ENCODE results near the gene SELENOV. TPM values are rescaled to one million over a fixed set of nuclear protein-coding genes. Genes with fewer than 3 reads are reported as not detected.
A peak's percentile ranks its signal among the peaks of the same experiment; 100 is the strongest.

SELENOV gene
- polyA plus RNA-seq, 3 donors: not detected

DNA sequence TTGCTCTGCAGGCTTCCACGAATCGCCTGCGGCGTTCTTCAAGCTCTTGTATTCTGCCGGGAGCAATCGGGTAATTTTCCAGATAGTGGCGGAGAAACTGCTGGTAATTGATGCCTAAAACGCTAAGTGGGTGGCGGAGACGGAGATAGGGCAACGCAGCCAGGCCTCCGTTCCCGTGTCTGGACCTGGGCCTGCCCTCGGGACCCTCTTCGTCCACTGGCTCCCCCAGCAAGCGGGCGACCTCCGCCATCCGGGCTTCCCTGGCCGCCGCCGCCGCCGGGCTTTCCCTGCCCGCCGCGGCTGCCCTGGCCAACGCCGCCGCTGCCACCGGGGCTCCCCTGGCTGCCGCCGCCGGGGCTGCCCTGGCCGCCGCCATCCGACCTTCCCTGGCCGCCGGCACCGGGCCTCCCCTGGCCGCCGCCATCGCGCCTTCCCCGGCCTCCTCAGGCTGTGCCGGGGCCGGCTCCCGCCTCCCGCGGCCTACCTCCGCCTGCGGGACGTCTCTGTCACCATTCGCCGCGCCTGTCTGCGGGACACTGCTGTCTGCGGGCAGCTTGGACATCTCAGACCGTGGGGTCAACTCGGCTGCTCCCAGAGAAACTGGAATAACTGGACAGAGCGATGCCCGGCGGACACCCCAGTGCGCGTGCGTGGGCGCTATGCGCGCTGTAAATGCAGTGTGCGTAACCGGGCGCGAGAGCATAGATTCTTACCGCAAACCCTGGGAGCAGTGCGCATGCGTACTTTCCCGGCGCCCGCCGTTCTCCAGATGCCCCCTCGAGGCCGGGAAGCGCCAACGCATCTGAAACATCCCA, 24.8 kb downstream of the SELENOV start, which contains the start of gene EID2:
Gene EID2, minus strand, starts transcription at position 644 of the 815 bp plus-strand sequence. Its CDS starts 82 bp downstream, at position 562.
- Mint-ChIP-seq H3K4me1 (peaks cover 25% of the 10 kb centered on the region), H3K27me3 (ENCODE audit: low read depth in 3 of 3) (peaks cover 0 to 12% (median 4%) of the 10 kb centered on the region in 3 donors), H3K27ac (peak within 1 kb of the TSS; percentile 89 to 98 (median 95)), H3K4me3 (peak within 1 kb of the TSS; percentile 96), H3K9me3 (peaks cover 0 to 3% (median 0%) of the 10 kb centered on the region in 7 donors), H3K36me3 (peaks cover 3 to 5% of the 10 kb centered on the region in 2 donors)
- Histone ChIP-seq H2AFZ (ENCODE audit: insufficient read depth, low read depth, low read length, poor library complexity, severe bottlenecking) (peak within 1 kb of the TSS; percentile 92), H3K4me2 (replicated peaks; ENCODE audit: extremely low read depth, low read length, poor library complexity, severe bottlenecking) (peak within 1 kb of the TSS; percentile 91), H3K36me3 (replicated peaks in 1 of 2; ENCODE audit: control insufficient read depth in 1 of 2, insufficient read depth in 2 of 2, low read length in 2 of 2) (no peaks in the 10 kb centered on the region), H3K27me3 (ENCODE audit: control insufficient read depth in 2 of 2, insufficient read depth in 2 of 2, low read length in 2 of 2) (no peaks in the 10 kb centered on the region), H4K20me1 (ENCODE audit: insufficient read depth, low read length) (no peaks in the 10 kb centered on the region), H3K9ac (ENCODE audit: insufficient read depth, low read length, poor library complexity, severe bottlenecking) (peak within 1 kb of the TSS; percentile 80), H3K27ac (ENCODE audit: low read depth in 1 of 2, low read length in 2 of 2) (peak within 1 kb of the TSS; percentile 83 to 87), H3K79me2 (ENCODE audit: insufficient read depth, low read length) (peaks cover 21% of the 10 kb centered on the region), H3K9me3 (replicated peaks in 1 of 2; ENCODE audit: control insufficient read depth in 1 of 2, insufficient read depth in 1 of 2, low read length in 2 of 2) (no peaks in the 10 kb centered on the region), H3K4me1 (ENCODE audit: control insufficient read depth in 1 of 2, insufficient read depth in 2 of 2, low read length in 2 of 2) (peaks cover 12 to 18% of the 10 kb centered on the region in 2 donors), H3K4me3 (replicated peaks in 1 of 3; ENCODE audit: low read depth in 2 of 3, low read length in 3 of 3) (peak within 1 kb of the TSS; percentile 72 to 90 (median 79))
- TF ChIP-seq, protein P1, sequence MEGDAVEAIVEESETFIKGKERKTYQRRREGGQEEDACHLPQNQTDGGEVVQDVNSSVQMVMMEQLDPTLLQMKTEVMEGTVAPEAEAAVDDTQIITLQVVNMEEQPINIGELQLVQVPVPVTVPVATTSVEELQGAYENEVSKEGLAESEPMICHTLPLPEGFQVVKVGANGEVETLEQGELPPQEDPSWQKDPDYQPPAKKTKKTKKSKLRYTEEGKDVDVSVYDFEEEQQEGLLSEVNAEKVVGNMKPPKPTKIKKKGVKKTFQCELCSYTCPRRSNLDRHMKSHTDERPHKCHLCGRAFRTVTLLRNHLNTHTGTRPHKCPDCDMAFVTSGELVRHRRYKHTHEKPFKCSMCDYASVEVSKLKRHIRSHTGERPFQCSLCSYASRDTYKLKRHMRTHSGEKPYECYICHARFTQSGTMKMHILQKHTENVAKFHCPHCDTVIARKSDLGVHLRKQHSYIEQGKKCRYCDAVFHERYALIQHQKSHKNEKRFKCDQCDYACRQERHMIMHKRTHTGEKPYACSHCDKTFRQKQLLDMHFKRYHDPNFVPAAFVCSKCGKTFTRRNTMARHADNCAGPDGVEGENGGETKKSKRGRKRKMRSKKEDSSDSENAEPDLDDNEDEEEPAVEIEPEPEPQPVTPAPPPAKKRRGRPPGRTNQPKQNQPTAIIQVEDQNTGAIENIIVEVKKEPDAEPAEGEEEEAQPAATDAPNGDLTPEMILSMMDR (IDR thresholded peaks at IDR 0.05): peak; percentile 86
- peak; percentile 95 to 96 (median 95) for DNase-seq
- intact Hi-C loops (cut with micrococcal nuclease): loop anchor here (5.0 to 10.0 kb wide), 4 partner anchors 92 to 412 kb away; partner anchors contain the start of genes SUPT5H (in 2 of the 2), MED29 (in 1 of the 2), PAF1 (in 1 of the 2) and PAK4 (in 1 of the 2)
- WGBS (ENCODE audit: insufficient coverage): under 1% methylated on average over 84 of the region's 84 CpGs

- peak overlapping the region; percentile 96 for H3K4me3 Mint-ChIP-seq
- no peak for DNase-seq
- H3K79me2 ChIP-seq (ENCODE audit: insufficient read depth, low read length): peaks cover 21% of the 10 kb centered on the region
- H3K36me3 Mint-ChIP-seq: peaks cover 3 to 5% of the 10 kb centered on the region in 2 donors
- H3K27me3 Mint-ChIP-seq (ENCODE audit: low read depth in 3 of 3): peaks cover 0 to 12% (median 9%) of the 10 kb centered on the region in 3 donors
- H3K4me3 ChIP-seq (replicated peaks in 1 of 3; ENCODE audit: low read depth in 2 of 3, low read length in 3 of 3): peak overlapping the region in 2 of 3 experiments; percentile 79 to 90
- H3K27me3 ChIP-seq (ENCODE audit: control insufficient read depth in 2 of 2, insufficient read depth in 2 of 2, low read length in 2 of 2): no peaks in the 10 kb centered on the region
- H3K4me1 Mint-ChIP-seq: peaks cover 25% of the 10 kb centered on the region
- no peaks in the 10 kb centered on the region for H4K20me1 ChIP-seq (ENCODE audit: insufficient read depth, low read length)
- no peak overlapping the region for H3K9ac ChIP-seq (ENCODE audit: insufficient read depth, low read length, poor library complexity, severe bottlenecking)
- H3K36me3 ChIP-seq (replicated peaks in 1 of 2; ENCODE audit: control insufficient read depth in 1 of 2, insufficient read depth in 2 of 2, low read length in 2 of 2): no peaks in the 10 kb centered on the region
- peak overlapping the region; percentile 92 for H2AFZ ChIP-seq (ENCODE audit: insufficient read depth, low read depth, low read length, poor library complexity, severe bottlenecking)
- intact Hi-C loops (cut with micrococcal nuclease): loop anchor here in 1 of 2 donors (5.0 kb wide), 1 partner anchor 413 kb away; the partner anchor contains the start of gene PAK4
- peak overlapping the region; percentile 91 for H3K4me2 ChIP-seq (replicated peaks; ENCODE audit: extremely low read depth, low read length, poor library complexity, severe bottlenecking)
- H3K9me3 ChIP-seq (replicated peaks in 1 of 2; ENCODE audit: control insufficient read depth in 1 of 2, insufficient read depth in 1 of 2, low read length in 2 of 2): no peaks in the 10 kb centered on the region
- TF ChIP-seq, protein P1 (IDR thresholded peaks at IDR 0.05): peak; percentile 31
- H3K4me1 ChIP-seq (ENCODE audit: control insufficient read depth in 1 of 2, insufficient read depth in 2 of 2, low read length in 2 of 2): peaks cover 12 to 18% of the 10 kb centered on the region in 2 donors
- peaks cover 0 to 3% (median 0%) of the 10 kb centered on the region in 7 donors for H3K9me3 Mint-ChIP-seq
- WGBS (ENCODE audit: insufficient coverage): 0% methylated on average over 4 of the region's 10 CpGs
- H3K27ac Mint-ChIP-seq: peak overlapping the region in 4 of 7 donors; percentile 89 to 97 (median 94)
- H3K27ac ChIP-seq (ENCODE audit: low read depth in 1 of 2, low read length in 2 of 2): peak overlapping the region; percentile 83 to 87
Observed at GRCh38 chr19:39540333-39540673, 25.4 kb downstream of the SELENOV start.
